ENCODE data around the gene LRP1. TPM values are rescaled to one million over a fixed set of nuclear protein-coding genes. Genes with fewer than 3 reads are reported as not detected.

LRP1 gene
- total RNA-seq, 2 experiments from 2014 or later = 6.6 to 8.5 TPM

GRCh38 chr12:57129889-57130288, 1.6 kb downstream of the LRP1 start:
- Histone ChIP-seq H3K27ac (ENCODE audit: low read depth in 1 of 2, low read length in 2 of 2) (no peak overlapping the region), H3K36me3 (ENCODE audit: insufficient read depth, low read length) (no peaks in the 10 kb centered on the region), H3K27me3 (ENCODE audit: control insufficient read depth in 1 of 2, insufficient read depth in 2 of 2, low read length in 2 of 2) (no peaks in the 10 kb centered on the region), H3K9me3 (ENCODE audit: control insufficient read depth in 1 of 2, insufficient read depth in 1 of 2, low read length in 2 of 2) (no peaks in the 10 kb centered on the region), H3K4me1 (ENCODE audit: insufficient read depth, low read length) (peaks cover 24% of the 10 kb centered on the region), H3K4me3 (ENCODE audit: low read length) (peak overlapping the region; percentile 67)
- Mint-ChIP-seq H3K36me3 (ENCODE audit: low read depth) (no peaks in the 10 kb centered on the region), H3K9me3 (no peaks in the 10 kb centered on the region), H3K27ac (peak overlapping the region; percentile 6), H3K27me3 (peaks cover 4% of the 10 kb centered on the region), H3K4me3 (peak overlapping the region; percentile 82), H3K4me1 (ENCODE audit: low read depth) (peaks cover 20% of the 10 kb centered on the region)
- DNase-seq (peak in 2 of 14 experiments; percentile 50 to 57), ATAC-seq (ENCODE audit: poor library complexity) (no peak)
- intact Hi-C loops (cut with DNase I, micrococcal nuclease) = loop anchor here (5.0 kb wide), 3 partner anchors 107 to 378 kb away; partner anchors contain the start of gene PRIM1 (in 1 of the 2)
- CTCF ChIA-PET = interaction anchor here (7.8 kb wide), 1 partner anchor 52 kb away, joined by 63 read pairs; no protein-coding TSS in a partner anchor
- TF ChIP-seq, protein P1, sequence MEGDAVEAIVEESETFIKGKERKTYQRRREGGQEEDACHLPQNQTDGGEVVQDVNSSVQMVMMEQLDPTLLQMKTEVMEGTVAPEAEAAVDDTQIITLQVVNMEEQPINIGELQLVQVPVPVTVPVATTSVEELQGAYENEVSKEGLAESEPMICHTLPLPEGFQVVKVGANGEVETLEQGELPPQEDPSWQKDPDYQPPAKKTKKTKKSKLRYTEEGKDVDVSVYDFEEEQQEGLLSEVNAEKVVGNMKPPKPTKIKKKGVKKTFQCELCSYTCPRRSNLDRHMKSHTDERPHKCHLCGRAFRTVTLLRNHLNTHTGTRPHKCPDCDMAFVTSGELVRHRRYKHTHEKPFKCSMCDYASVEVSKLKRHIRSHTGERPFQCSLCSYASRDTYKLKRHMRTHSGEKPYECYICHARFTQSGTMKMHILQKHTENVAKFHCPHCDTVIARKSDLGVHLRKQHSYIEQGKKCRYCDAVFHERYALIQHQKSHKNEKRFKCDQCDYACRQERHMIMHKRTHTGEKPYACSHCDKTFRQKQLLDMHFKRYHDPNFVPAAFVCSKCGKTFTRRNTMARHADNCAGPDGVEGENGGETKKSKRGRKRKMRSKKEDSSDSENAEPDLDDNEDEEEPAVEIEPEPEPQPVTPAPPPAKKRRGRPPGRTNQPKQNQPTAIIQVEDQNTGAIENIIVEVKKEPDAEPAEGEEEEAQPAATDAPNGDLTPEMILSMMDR (IDR thresholded peaks at IDR 0.05) = no peak
- POLR2A ChIA-PET = interaction anchor here (2.8 kb wide), 1 partner anchor 19 kb away, joined by 9 read pairs; the partner anchor contains the start of gene STAT6

DNA sequence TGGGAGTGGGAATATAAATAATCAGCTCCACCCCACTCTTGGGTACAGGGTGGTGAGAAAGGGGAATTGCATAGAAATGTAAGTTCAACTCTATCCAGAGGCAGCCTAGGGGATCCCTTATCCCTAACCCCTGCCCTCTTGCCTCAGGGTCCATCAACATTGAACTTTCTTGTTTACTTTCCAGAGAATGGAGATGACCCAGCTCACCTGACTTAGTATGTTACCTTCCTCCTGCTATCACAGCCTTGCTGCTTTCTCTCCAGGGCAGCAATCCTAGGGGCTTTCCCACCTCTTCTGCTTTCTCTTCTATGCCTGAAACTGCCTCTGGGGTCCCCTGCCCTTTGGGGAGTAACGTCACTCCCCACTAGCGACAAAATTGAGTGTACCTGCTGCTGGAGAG, 2.7 kb downstream of the LRP1 start:
- H3K36me3 ChIP-seq (ENCODE audit: insufficient read depth, low read length) = no peaks in the 10 kb centered on the region
- ATAC-seq (ENCODE audit: poor library complexity) (no peak), DNase-seq (peak in 2 of 14 experiments; percentile 28 to 31)
- ChIA-PET POLR2A (interaction anchor here (2.8 kb wide), 1 partner anchor 20 kb away, joined by 9 read pairs; the partner anchor contains the start of gene STAT6), CTCF (interaction anchor here (1.3 kb wide), 1 partner anchor 52 kb away, joined by 5 read pairs; no protein-coding TSS in a partner anchor)
- no peak overlapping the region for H3K4me3 ChIP-seq (ENCODE audit: low read length)
- no peaks in the 10 kb centered on the region for H3K36me3 Mint-ChIP-seq (ENCODE audit: low read depth)
- H3K9me3 ChIP-seq (ENCODE audit: control insufficient read depth in 1 of 2, insufficient read depth in 1 of 2, low read length in 2 of 2) = no peaks in the 10 kb centered on the region
- no peaks in the 10 kb centered on the region for H3K9me3 Mint-ChIP-seq
- peaks cover 24% of the 10 kb centered on the region for H3K4me1 ChIP-seq (ENCODE audit: insufficient read depth, low read length)
- intact Hi-C loops (cut with DNase I, micrococcal nuclease) = no loop called here
- H3K27me3 ChIP-seq (ENCODE audit: control insufficient read depth in 1 of 2, insufficient read depth in 2 of 2, low read length in 2 of 2) = no peaks in the 10 kb centered on the region
- no peak overlapping the region for H3K27ac ChIP-seq (ENCODE audit: low read depth in 1 of 2, low read length in 2 of 2)
- H3K4me3 Mint-ChIP-seq = peak overlapping the region; percentile 32
- peaks cover 20% of the 10 kb centered on the region for H3K4me1 Mint-ChIP-seq (ENCODE audit: low read depth)
- TF ChIP-seq, protein P1 (IDR thresholded peaks at IDR 0.05) = no peak
- H3K27ac Mint-ChIP-seq = no peak overlapping the region
- H3K27me3 Mint-ChIP-seq = peaks cover 4% of the 10 kb centered on the region

GRCh38 chr12:57131896-57132744, 3.8 kb downstream of the LRP1 start:
- ChIA-PET CTCF (interaction anchor here (1.0 to 1.3 kb wide), 2 partner anchors 51 to 93 kb away, joined by 3 to 5 read pairs; no protein-coding TSS in a partner anchor), POLR2A (interaction anchor here (2.8 kb wide), 1 partner anchor 21 kb away, joined by 9 read pairs; the partner anchor contains the start of gene STAT6)
- H3K4me3 Mint-ChIP-seq = peak overlapping the region; percentile 32
- intact Hi-C loops (cut with DNase I, micrococcal nuclease) = no loop called here
- Histone ChIP-seq H3K27ac (ENCODE audit: low read depth in 1 of 2, low read length in 2 of 2) (no peak overlapping the region), H3K9me3 (ENCODE audit: control insufficient read depth in 1 of 2, insufficient read depth in 1 of 2, low read length in 2 of 2) (no peaks in the 10 kb centered on the region), H3K4me1 (ENCODE audit: insufficient read depth, low read length) (peaks cover 18% of the 10 kb centered on the region), H3K4me3 (ENCODE audit: low read length) (no peak overlapping the region), H3K27me3 (ENCODE audit: control insufficient read depth in 1 of 2, insufficient read depth in 2 of 2, low read length in 2 of 2) (no peaks in the 10 kb centered on the region), H3K36me3 (ENCODE audit: insufficient read depth, low read length) (no peaks in the 10 kb centered on the region)
- no peaks in the 10 kb centered on the region for H3K9me3 Mint-ChIP-seq
- peaks cover 14% of the 10 kb centered on the region for H3K4me1 Mint-ChIP-seq (ENCODE audit: low read depth)
- H3K27ac Mint-ChIP-seq = peak overlapping the region; percentile 28
- peaks cover 4% of the 10 kb centered on the region for H3K27me3 Mint-ChIP-seq
- H3K36me3 Mint-ChIP-seq (ENCODE audit: low read depth) = no peaks in the 10 kb centered on the region
- DNase-seq = no peak
- ATAC-seq (ENCODE audit: poor library complexity) = no peak
- TF ChIP-seq, protein P1 (IDR thresholded peaks at IDR 0.05) = no peak

Measured in CD4-positive, alpha-beta T cell (primary cell).